ENCODE data around the gene GK. TPM values are rescaled to one million over a fixed set of nuclear protein-coding genes. Genes with fewer than 3 reads are reported as not detected.
A peak's percentile ranks its signal among the peaks of the same experiment; 100 is the strongest.

Gene GK
- total and polyA plus RNA-seq, 9 of the 15 experiments (the other 6 are each of a cell fraction or from before 2014, with no cell fraction given) = 8.0 to 15.7 (median 12.4) TPM

- TF ChIP-seq ZBTB12 (CRISPR knock-in tag; IDR thresholded peaks at IDR 0.05) (no peak), HDAC8 (tag; IDR thresholded peaks at IDR 0.05) (peak; percentile 51; the same call in 1 of the 2 replicates), AFF1 (IDR thresholded peaks at IDR 0.05; ENCODE audit: low read depth in 1 of 2, partially characterized antibody in 2 of 2) (no peak), CREM (IDR thresholded peaks at IDR 0.05; ENCODE audit: low read depth) (peak; percentile 86), SIRT6 (IDR thresholded peaks at IDR 0.05; ENCODE audit: low read depth, low read length) (no peak), DMBX1 (CRISPR knock-in tag; IDR thresholded peaks at IDR 0.05; ENCODE audit: borderline replicate concordance) (no peak), MBD1 (CRISPR knock-in tag; IDR thresholded peaks at IDR 0.05) (no peak), FUS (optimal IDR thresholded peaks at IDR 0.05; ENCODE audit: low read depth, low read length) (no peak), ZNF274 (IDR thresholded peaks at IDR 0.05; ENCODE audit: borderline replicate concordance, low read depth, low read length) (no peak), KLF1 (tag; IDR thresholded peaks at IDR 0.05) (peak; percentile 35; the same call in 1 of the 2 replicates), PHF20 (IDR thresholded peaks at IDR 0.05; ENCODE audit: partially characterized antibody) (no peak), XRCC5 (IDR thresholded peaks at IDR 0.05; ENCODE audit: low read depth, low read length) (no peak), MCM3 (IDR thresholded peaks at IDR 0.05) (no peak), SMAD4 (CRISPR knock-in tag; conservative IDR thresholded peaks at IDR 0.05) (0 out of 2 replicates have a peak, but pooled peaks have one; percentile 46), THAP7 (CRISPR knock-in tag; IDR thresholded peaks at IDR 0.05) (no peak), RBM17 (IDR thresholded peaks at IDR 0.05; ENCODE audit: borderline replicate concordance, low read depth, low read length) (no peak), ZNF354B (CRISPR knock-in tag; IDR thresholded peaks at IDR 0.05) (no peak), EGR1 (conservative IDR thresholded peaks at IDR 0.05) (peak; percentile 67), NFE2 (IDR thresholded peaks at IDR 0.05; ENCODE audit: low read depth) (no peak)
Measured at GRCh38 chrX:30652527-30653414, 452 bp upstream of the GK start (continued).

All from K562 (cell line).